Psoas muscle (tissue), 8 donors: ENCODE results near the gene AATK. TPM values are rescaled to one million over a fixed set of nuclear protein-coding genes. Genes with fewer than 3 reads are reported as not detected.

Source experiments
- ATAC-seq, 4 donors: fragments of 200-7000 bp; cut with Tn5 transposase; one replicate each; pipeline ENCODE4 v1.9.1; 2020; ENCODE audit warnings: moderate library complexity in 3 of 4, mild to moderate bottlenecking in 2 of 4
- DNase-seq, 2 donors: peaks; one replicate each; pipeline ENCODE4 v3.0.0-alpha.2; 2020
- H3K27ac ChIP-seq: fragments of 200-600 bp; one replicate; pipeline ENCODE4 v1.8.0; 2022
- H3K27me3 ChIP-seq, 3 donors: fragments of 200-600 bp in 1 of 3; one replicate each; pipeline versions ENCODE4 v1.6.1 to v1.8.0; 2013 to 2022; ENCODE audit warnings: low read length in 2 of 3, mild to moderate bottlenecking in 2 of 3, moderate library complexity in 1 of 3; ENCODE audit not compliant: insufficient read depth in 3 of 3
- H3K36me3 ChIP-seq, 2 donors: fragments of 200-600 bp in 1 of 2; one replicate each; pipeline versions ENCODE4 v1.6.1 to v1.8.0; 2013 to 2022; ENCODE audit warnings: low read depth in 1 of 2, mild to moderate bottlenecking in 1 of 2, moderate library complexity in 1 of 2; ENCODE audit not compliant: insufficient read depth in 1 of 2
- H3K4me1 ChIP-seq: fragments of 200-600 bp; one replicate; pipeline ENCODE4 v1.8.0; 2022
- H3K4me3 ChIP-seq: fragments of 200-600 bp; one replicate; pipeline ENCODE4 v1.8.0; 2022; ENCODE audit warnings: mild to moderate bottlenecking
- H3K9me3 ChIP-seq: fragments of 200-600 bp; one replicate; pipeline ENCODE4 v1.8.0; 2022
- WGBS, 3 donors: extraction: QIAGEN DNeasy Blood & Tissue Kit; methylation state at CpG; one replicate each; pipeline versions ENCODE4 v1.1.6 to v1.1.7; 2013; 5-methylcytosine and 5-hydroxymethylcytosine counted together
- intact Hi-C, 2 donors: fragments of 100-400 bp; cut with DNase I; formaldehyde crosslinking; loops; one replicate each; pipeline versions ENCODE4 v1.11.0 to v1.14.2; 2022
- polyA plus RNA-seq, 3 donors: library from polyadenylated mRNA; stranded (reverse); fragments of 200-250 nt; gene quantifications; one replicate each; pipeline ENCODE4 v1.2.3, GENCODE V29; 2013
- total RNA-seq, 4 donors: library from RNA; stranded (reverse); fragmentation: NEBNext Ultra II Directional in 2 of 4; extraction: Animal tissue kit (Norgen Biotek cat#: 25700) in 2 of 4; gene quantifications; one replicate each; pipeline versions ENCODE4 v1.2.1 to v1.2.4, GENCODE V29; 2021 to 2023
- TF ChIP-seq, protein P1 (sequence below): fragments of 200-600 bp; IDR thresholded peaks from one replicate; pipeline ENCODE4 v1.8.0; 2022; ENCODE audit warnings: antibody characterized with exemption
- donor health status: healthy with polysubstance abuse.
- donor health status: DM: no; HTN: no; CAD: no; lungs with moderate emphysema.
- donor health status: Bipolar disorder and iron deficiency.
- donor health status: healthy.
- donor health status: DM: yes; HTN: yes; CAD: no.
- donor health status: DM: no; HTN: no; CAD: no.
- donor health status: DM: no; HTN: no; CAD: no.
- donor health status: DM: yes; HTN: yes; CAD: no.

Gene AATK
- total and polyA plus RNA-seq, 7 donors: 0.21 to 1.8 (median 1.0) TPM

- 87 to 96% (median 88%) methylated on average over 13 to 15 of the region's 15 CpGs for WGBS, 3 donors
- H3K27ac ChIP-seq: no peak overlapping the region
- no peak for DNase-seq
- no peak overlapping the region for H3K4me3 ChIP-seq
- ATAC-seq: no peak
- H3K27me3 ChIP-seq: peaks cover 0 to 24% (median 13%) of the 10 kb centered on the region in 3 donors
- peaks cover 3% of the 10 kb centered on the region for H3K4me1 ChIP-seq
- intact Hi-C loops: no loop called here
- no peaks in the 10 kb centered on the region for H3K36me3 ChIP-seq
- TF ChIP-seq, protein P1, sequence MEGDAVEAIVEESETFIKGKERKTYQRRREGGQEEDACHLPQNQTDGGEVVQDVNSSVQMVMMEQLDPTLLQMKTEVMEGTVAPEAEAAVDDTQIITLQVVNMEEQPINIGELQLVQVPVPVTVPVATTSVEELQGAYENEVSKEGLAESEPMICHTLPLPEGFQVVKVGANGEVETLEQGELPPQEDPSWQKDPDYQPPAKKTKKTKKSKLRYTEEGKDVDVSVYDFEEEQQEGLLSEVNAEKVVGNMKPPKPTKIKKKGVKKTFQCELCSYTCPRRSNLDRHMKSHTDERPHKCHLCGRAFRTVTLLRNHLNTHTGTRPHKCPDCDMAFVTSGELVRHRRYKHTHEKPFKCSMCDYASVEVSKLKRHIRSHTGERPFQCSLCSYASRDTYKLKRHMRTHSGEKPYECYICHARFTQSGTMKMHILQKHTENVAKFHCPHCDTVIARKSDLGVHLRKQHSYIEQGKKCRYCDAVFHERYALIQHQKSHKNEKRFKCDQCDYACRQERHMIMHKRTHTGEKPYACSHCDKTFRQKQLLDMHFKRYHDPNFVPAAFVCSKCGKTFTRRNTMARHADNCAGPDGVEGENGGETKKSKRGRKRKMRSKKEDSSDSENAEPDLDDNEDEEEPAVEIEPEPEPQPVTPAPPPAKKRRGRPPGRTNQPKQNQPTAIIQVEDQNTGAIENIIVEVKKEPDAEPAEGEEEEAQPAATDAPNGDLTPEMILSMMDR: no peak
- H3K9me3 ChIP-seq: no peaks in the 10 kb centered on the region
These were observed 4.5 kb downstream of the AATK start for GRCh38 chr17:81161536-81161935.

- H3K27me3 ChIP-seq: peaks cover 0 to 23% (median 13%) of the 10 kb centered on the region in 3 donors
- DNase-seq (no peak), ATAC-seq (no peak)
- H3K4me1 ChIP-seq: peaks cover 3% of the 10 kb centered on the region
- no peak overlapping the region for H3K27ac ChIP-seq
- intact Hi-C loops: no loop called here
- no peaks in the 10 kb centered on the region for H3K36me3 ChIP-seq
- 72 to 77% (median 75%) methylated on average over 32 of the region's 32 CpGs for WGBS, 3 donors
- no peaks in the 10 kb centered on the region for H3K9me3 ChIP-seq
- TF ChIP-seq, protein P1: no peak
- H3K4me3 ChIP-seq: peak overlapping the region; percentile 52
These were observed 5.1 kb downstream of the AATK start for GRCh38 chr17:81160747-81161453.

GRCh38 chr17:81160306-81160705, 5.7 kb downstream of the AATK start:
- Histone ChIP-seq H3K36me3 (no peaks in the 10 kb centered on the region), H3K4me3 (peak overlapping the region; percentile 52), H3K27ac (peak overlapping the region; percentile 16), H3K27me3 (peaks cover 0 to 18% (median 8%) of the 10 kb centered on the region in 3 donors), H3K4me1 (no peaks in the 10 kb centered on the region), H3K9me3 (no peaks in the 10 kb centered on the region)
- peak in 1 of 4 donors; percentile 24 for ATAC-seq
- TF ChIP-seq, protein P1: no peak
- WGBS, 3 donors: 52 to 55% (median 54%) methylated on average over 24 to 28 of the region's 28 CpGs
- intact Hi-C loops: no loop called here
- peak; percentile 49 to 74 for DNase-seq

- peaks cover 0 to 12% (median 4%) of the 10 kb centered on the region in 3 donors for H3K27me3 ChIP-seq
- H3K4me1 ChIP-seq: no peaks in the 10 kb centered on the region
- peak in 1 of 2 donors; percentile 12 for DNase-seq
- H3K27ac ChIP-seq: peak overlapping the region; percentile 16
- no peak for ATAC-seq
- peak overlapping the region; percentile 52 for H3K4me3 ChIP-seq
- no peaks in the 10 kb centered on the region for H3K9me3 ChIP-seq
- 67 to 70% (median 68%) methylated on average over 20 to 25 of the region's 25 CpGs for WGBS, 3 donors
- intact Hi-C loops: no loop called here
- H3K36me3 ChIP-seq: no peaks in the 10 kb centered on the region
- TF ChIP-seq, protein P1: no peak
These were observed 6.3 kb downstream of the AATK start for GRCh38 chr17:81159611-81160265.
